Omental fat pad (tissue), 4 donors: ENCODE data around the gene TDRD1. TPM values are rescaled to one million over a fixed set of nuclear protein-coding genes. Genes with fewer than 3 reads are reported as not detected.

Experiments
- ATAC-seq: fragments of 150-250 bp; one replicate; pipeline ENCODE4 v1.9.1; 2016; ENCODE audit warnings: mild to moderate bottlenecking, moderate library complexity; ENCODE audit not compliant: low FRiP score
- DNase-seq: peaks from one replicate; pipeline ENCODE4 v3.0.0-alpha.2; 2019; ENCODE audit warnings: low spot score
- total RNA-seq, 4 donors: library from RNA; depleted of rRNA; stranded (reverse); fragments of >200 nt; gene quantifications; one replicate each; pipeline ENCODE4 v1.1.0, GENCODE V29; 2016
- TF ChIP-seq, protein P1 (sequence below), 3 donors: fragments of 450-650 bp; IDR thresholded peaks; one replicate each; pipeline ENCODE4 v1.5.1; 2016 to 2017; ENCODE audit warnings: antibody characterized with exemption in 3 of 3, mild to moderate bottlenecking in 3 of 3, moderate library complexity in 2 of 3

TDRD1 gene
- total RNA-seq, 4 donors from 2014 or later = 0.24 to 0.46 (median 0.31) TPM; not detected in 1

DNA sequence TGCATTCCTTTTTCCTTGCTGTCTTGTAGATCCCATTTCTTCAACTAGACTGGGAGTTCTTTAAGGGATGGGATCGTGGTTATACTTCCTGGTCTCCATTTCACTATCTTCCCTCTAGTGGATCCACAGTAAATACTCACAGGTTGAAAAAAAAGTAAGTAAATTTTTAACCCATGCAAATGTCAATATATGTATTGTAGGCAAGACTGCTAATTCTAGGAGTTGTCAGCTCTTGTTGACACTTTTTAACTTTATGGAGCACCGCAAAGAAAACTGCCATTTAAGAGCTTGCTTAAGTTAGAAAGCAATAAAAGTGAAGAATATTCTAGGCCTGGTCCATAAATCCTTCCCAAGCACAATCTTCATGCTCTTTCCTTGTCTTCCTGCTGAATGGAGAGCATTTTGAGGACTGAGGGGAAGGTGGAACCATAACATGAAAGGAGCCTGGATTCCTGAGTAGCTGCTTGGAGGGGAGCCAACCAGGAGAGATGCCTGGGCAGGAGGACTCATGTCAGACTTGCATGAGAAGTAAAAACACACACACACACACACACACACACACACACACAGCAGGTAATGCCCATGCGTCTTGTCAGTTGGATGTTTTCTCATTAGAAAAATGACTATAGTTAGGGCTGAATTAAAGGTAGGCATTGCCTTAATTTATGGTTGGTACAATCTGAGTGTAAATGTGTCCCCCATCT lies 92.1 kb downstream of the TDRD1 start:
- ATAC-seq (no peak), DNase-seq (no peak)
- TF ChIP-seq, protein P1, sequence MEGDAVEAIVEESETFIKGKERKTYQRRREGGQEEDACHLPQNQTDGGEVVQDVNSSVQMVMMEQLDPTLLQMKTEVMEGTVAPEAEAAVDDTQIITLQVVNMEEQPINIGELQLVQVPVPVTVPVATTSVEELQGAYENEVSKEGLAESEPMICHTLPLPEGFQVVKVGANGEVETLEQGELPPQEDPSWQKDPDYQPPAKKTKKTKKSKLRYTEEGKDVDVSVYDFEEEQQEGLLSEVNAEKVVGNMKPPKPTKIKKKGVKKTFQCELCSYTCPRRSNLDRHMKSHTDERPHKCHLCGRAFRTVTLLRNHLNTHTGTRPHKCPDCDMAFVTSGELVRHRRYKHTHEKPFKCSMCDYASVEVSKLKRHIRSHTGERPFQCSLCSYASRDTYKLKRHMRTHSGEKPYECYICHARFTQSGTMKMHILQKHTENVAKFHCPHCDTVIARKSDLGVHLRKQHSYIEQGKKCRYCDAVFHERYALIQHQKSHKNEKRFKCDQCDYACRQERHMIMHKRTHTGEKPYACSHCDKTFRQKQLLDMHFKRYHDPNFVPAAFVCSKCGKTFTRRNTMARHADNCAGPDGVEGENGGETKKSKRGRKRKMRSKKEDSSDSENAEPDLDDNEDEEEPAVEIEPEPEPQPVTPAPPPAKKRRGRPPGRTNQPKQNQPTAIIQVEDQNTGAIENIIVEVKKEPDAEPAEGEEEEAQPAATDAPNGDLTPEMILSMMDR (IDR thresholded peaks at IDR 0.05) = no peak

DNA sequence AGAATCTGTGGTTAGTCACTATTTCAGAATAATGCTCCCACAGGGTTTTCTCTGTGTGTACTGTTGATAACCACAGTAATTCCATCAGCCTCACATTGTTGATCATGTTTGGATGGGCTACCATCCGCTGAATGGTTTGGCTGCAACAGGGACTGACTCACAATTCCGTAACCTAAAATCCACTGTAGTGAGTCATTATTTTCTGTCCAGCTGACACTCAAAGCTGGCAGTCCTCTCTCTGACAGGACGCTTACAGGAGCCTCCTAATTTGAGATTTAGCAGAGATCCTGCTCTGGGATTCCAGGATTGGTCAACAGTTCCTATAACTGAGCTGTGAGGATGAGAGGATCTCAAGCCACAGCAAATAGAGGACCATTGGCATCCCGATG lies 92.6 kb downstream of the TDRD1 start:
- DNase-seq (no peak), ATAC-seq (peak; percentile 86)
- TF ChIP-seq, protein P1 (IDR thresholded peaks at IDR 0.05) = no peak

DNA sequence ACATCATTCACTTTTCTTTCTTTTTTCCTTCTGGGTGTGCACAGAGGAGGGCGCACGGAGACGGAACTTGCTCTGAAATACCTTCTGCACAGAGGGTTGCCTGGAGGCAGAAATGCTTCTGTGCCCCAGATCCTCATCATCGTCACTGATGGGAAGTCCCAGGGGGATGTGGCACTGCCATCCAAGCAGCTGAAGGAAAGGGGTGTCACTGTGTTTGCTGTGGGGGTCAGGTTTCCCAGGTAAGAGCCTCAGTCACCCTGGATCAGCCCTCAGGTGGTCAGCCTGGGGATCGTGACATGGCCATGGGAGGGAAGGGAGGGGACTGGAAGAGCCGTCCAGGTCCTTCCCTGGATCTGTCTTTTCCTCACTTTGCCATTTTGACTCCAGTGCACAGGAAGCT lies 93.5 kb downstream of the TDRD1 start:
- DNase-seq = no peak
- TF ChIP-seq, protein P1 (IDR thresholded peaks at IDR 0.05) = no peak
- ATAC-seq = no peak

DNA sequence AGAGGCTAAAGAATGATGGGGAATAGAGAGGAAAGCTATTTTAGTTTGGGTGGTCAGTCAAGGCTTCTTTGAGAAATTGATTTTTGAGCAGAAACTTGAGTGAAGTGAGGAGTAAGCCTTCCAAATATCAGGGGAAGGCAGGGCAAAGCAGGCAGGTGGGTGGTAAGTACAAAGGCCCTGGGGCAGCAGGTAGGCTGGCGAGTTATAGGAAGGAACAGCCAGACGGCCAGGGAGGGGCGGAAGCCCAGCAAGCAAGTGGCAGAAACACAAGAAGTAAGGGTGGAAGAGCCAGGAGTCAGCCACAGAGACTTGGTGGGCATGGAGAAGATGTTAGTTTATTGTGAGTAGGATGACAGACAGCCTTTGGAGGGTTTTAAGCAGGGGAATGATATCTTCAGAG lies 94.8 kb downstream of the TDRD1 start:
- no peak for ATAC-seq
- TF ChIP-seq, protein P1 (IDR thresholded peaks at IDR 0.05) = no peak
- no peak for DNase-seq

DNA sequence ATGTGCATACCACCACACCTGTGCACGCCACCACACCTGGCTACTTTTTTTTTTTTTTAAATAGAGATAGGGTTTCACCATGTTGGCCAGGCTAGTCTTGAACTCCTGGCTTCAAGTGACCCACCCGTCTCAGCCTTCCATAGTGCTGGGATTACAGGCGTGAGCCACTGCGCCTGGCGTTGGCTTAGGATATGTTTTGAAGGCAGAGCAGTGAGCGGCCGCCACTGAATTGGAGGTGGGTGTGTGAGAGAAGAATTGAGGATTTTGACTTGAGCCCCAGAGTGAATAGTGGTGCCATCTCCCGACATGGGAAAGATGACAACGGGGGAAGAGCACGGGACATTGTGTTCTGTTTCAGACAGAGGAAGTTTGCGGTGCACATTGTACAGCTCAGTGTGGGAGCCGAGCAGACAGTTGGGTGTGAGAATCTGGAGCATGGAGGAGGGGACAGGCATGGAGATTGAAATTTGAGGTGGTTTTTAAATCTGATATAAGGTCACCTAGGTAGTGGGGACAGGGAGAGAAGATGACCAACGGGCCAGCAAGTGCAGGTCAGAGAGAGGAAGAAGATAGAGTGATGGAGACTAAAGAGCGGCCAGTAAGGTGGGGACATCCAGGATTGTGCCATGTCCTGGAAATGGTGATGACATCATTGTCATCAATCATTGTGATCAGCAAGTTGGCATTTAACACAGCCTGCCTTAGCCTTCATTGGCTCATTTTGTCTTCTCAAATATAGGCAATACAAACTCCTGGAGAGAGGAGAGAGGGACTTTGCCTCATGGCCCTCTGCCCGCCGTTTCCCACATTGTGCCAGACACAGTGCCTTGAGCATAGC lies 95.7 kb downstream of the TDRD1 start:
- TF ChIP-seq, protein P1 (IDR thresholded peaks at IDR 0.05) = no peak
- DNase-seq (no peak), ATAC-seq (no peak)

DNA sequence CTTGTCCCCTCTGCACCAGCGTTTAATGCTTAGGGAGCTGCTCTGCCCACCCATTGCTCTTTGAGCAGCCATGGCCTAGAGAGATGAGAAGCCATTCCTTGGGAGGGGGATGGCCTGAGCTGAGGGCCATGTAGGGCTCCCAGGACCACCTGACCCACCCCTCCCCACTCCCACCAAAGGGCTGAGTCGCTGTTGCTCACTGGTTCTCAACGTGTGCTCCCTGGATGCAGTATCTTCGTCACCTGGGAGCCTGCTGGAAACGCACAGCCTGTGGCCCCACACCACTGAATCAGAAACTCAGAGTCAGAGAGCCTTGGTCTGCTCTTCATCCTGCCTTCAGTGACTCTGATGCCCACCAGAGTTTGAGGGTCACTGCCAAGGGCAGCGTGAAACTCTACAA lies 96.9 kb downstream of the TDRD1 start:
- no peak for DNase-seq
- TF ChIP-seq, protein P1 (IDR thresholded peaks at IDR 0.05) = no peak

More for the DNA sequence above, 96.9 kb downstream of the TDRD1 start:
- ATAC-seq = no peak
